HFFc6 (cell line): Measurements from ENCODE around the gene CCDC28A. TPM values are rescaled to one million over a fixed set of nuclear protein-coding genes. Genes with fewer than 3 reads are reported as not detected.

Experiments
- DNase-seq: peaks from one replicate; pipeline ENCODE4 v3.0.0-alpha.2; 2018
- H3K27ac Mint-ChIP-seq: 2 replicates; pipeline ENCODE4 v1.8.0; 2020; ENCODE audit warnings: mild to moderate bottlenecking, mixed read lengths
- H3K27me3 Mint-ChIP-seq: 2 replicates; pipeline ENCODE4 v1.8.0; 2021; ENCODE audit warnings: mild to moderate bottlenecking, moderate library complexity, mixed read lengths; ENCODE audit not compliant: insufficient read depth
- H3K36me3 Mint-ChIP-seq: 2 replicates; pipeline ENCODE4 v1.8.0; 2021; ENCODE audit warnings: low read depth, mixed read lengths
- H3K4me1 Mint-ChIP-seq: 2 replicates; pipeline ENCODE4 v1.8.0; 2020; ENCODE audit warnings: low read depth, mixed read lengths
- H3K4me3 Mint-ChIP-seq: 2 replicates; pipeline ENCODE4 v1.8.0; 2020; ENCODE audit warnings: mild to moderate bottlenecking, moderate library complexity, mixed read lengths
- H3K9me3 Mint-ChIP-seq: 2 replicates; pipeline ENCODE4 v1.8.0; 2020; ENCODE audit warnings: mild to moderate bottlenecking, mixed read lengths
- CTCF ChIP-seq: fragments of 200-600 bp; sonication (generic); IDR thresholded peaks from 2 replicates; pipeline ENCODE4 v1.5.0; 2021; ENCODE audit warnings: antibody characterized with exemption, mild to moderate bottlenecking
- total RNA-seq, 6 experiments: library from RNA; stranded (reverse); fragmentation: NEBNext Ultra II Directional; extraction: Animal tissue kit (Norgen Biotek cat#: 25700); gene quantifications; 2 replicates in 1 of 6; 3 replicates in 5 of 6; pipeline ENCODE4 v1.2.3, GENCODE V29; 2021

The CCDC28A gene
- total RNA-seq, 6 experiments from 2014 or later, result 7.9 to 11.4 (median 9.5) TPM

GRCh38 chr6:138837246-138837645, 63.7 kb downstream of the CCDC28A start:
- Mint-ChIP-seq H3K4me1 (no peaks in the 10 kb centered on the region), H3K27me3 (peaks cover 5% of the 10 kb centered on the region), H3K4me3 (no peak overlapping the region), H3K36me3 (no peaks in the 10 kb centered on the region), H3K9me3 (no peaks in the 10 kb centered on the region), H3K27ac (no peak overlapping the region)
- no peak for DNase-seq
- TF ChIP-seq CTCF, result no peak

Other genes with a start within 250 kb of the CCDC28A start
- not detected for gene ECT2L, start 22.3 kb downstream of the CCDC28A start, total RNA-seq
- gene REPS1, start 214.5 kb downstream of the CCDC28A start, total RNA-seq, result 10 to 100 TPM; 21.1 to 29.9 (median 26.2) TPM